ENCODE results near the gene KICS2.
"Not testable (repeated sequence)": the region's sequence is repeated elsewhere in the genome, so short reads cannot be mapped to it uniquely, and the experiment has no call there.

Gene KICS2

GRCh38 chr12:64217643-64218042, 4.5 kb downstream of the KICS2 start:
- not testable (repeated sequence) for DNase-seq (ENCODE audit: low read depth in 2 of 2, low spot score in 1 of 2)

GRCh38 chr12:64216239-64216638, 5.9 kb downstream of the KICS2 start:
- DNase-seq (ENCODE audit: low read depth in 2 of 2, low spot score in 1 of 2), result no peak

GRCh38 chr12:64212119-64212746, 9.9 kb downstream of the KICS2 start:
- DNase-seq (ENCODE audit: low read depth in 2 of 2, low spot score in 1 of 2), result no peak

GRCh38 chr12:64207453-64207852, 14.6 kb downstream of the KICS2 start:
- no peak for DNase-seq (ENCODE audit: low read depth in 2 of 2, low spot score in 1 of 2)

GRCh38 chr12:64205542-64205941, 16.6 kb downstream of the KICS2 start:
- DNase-seq (ENCODE audit: low read depth in 2 of 2, low spot score in 1 of 2), result no peak

- DNase-seq (ENCODE audit: low read depth in 2 of 2, low spot score in 1 of 2), result no peak
Measured at GRCh38 chr12:64203775-64204174, 18.3 kb downstream of the KICS2 start.

- DNase-seq (ENCODE audit: low read depth in 2 of 2, low spot score in 1 of 2), result no peak
Measured at GRCh38 chr12:64203036-64203435, 19.1 kb downstream of the KICS2 start.

GRCh38 chr12:64195841-64196240, 26.3 kb downstream of the KICS2 start:
- DNase-seq (ENCODE audit: low read depth in 2 of 2, low spot score in 1 of 2), result not testable (repeated sequence)

- no peak for DNase-seq (ENCODE audit: low read depth in 2 of 2, low spot score in 1 of 2)
Measured at GRCh38 chr12:64194333-64195149, 27.6 kb downstream of the KICS2 start.

- no peak for DNase-seq (ENCODE audit: low read depth in 2 of 2, low spot score in 1 of 2)
Measured at GRCh38 chr12:64193931-64194330, 28.2 kb downstream of the KICS2 start.

- no peak for DNase-seq (ENCODE audit: low read depth in 2 of 2, low spot score in 1 of 2)
Measured at GRCh38 chr12:64192644-64193444, 29.3 kb downstream of the KICS2 start.

- no peak for DNase-seq (ENCODE audit: low read depth in 2 of 2, low spot score in 1 of 2)
Measured at GRCh38 chr12:64190140-64190539, 32.0 kb downstream of the KICS2 start.

- no peak for DNase-seq (ENCODE audit: low read depth in 2 of 2, low spot score in 1 of 2)
Measured at GRCh38 chr12:64189530-64189929, 32.6 kb downstream of the KICS2 start.

GRCh38 chr12:64187794-64188193, 34.3 kb downstream of the KICS2 start:
- no peak for DNase-seq (ENCODE audit: low read depth in 2 of 2, low spot score in 1 of 2)

GRCh38 chr12:64187370-64187769, 34.7 kb downstream of the KICS2 start:
- DNase-seq (ENCODE audit: low read depth in 2 of 2, low spot score in 1 of 2), result no peak

- no peak for DNase-seq (ENCODE audit: low read depth in 2 of 2, low spot score in 1 of 2)
Measured at GRCh38 chr12:64186789-64187188, 35.3 kb downstream of the KICS2 start.

- no peak for DNase-seq (ENCODE audit: low read depth in 2 of 2, low spot score in 1 of 2)
Measured at GRCh38 chr12:64184216-64184615, 37.9 kb downstream of the KICS2 start.

GRCh38 chr12:64181430-64182291, 40.4 kb downstream of the KICS2 start:
- DNase-seq (ENCODE audit: low read depth in 2 of 2, low spot score in 1 of 2), result no peak

GRCh38 chr12:64180951-64181350, 41.1 kb downstream of the KICS2 start:
- no peak for DNase-seq (ENCODE audit: low read depth in 2 of 2, low spot score in 1 of 2)

- no peak for DNase-seq (ENCODE audit: low read depth in 2 of 2, low spot score in 1 of 2)
Measured at GRCh38 chr12:64178122-64178521, 44.0 kb downstream of the KICS2 start.

GRCh38 chr12:64177001-64177400, 45.1 kb downstream of the KICS2 start:
- DNase-seq (ENCODE audit: low read depth in 2 of 2, low spot score in 1 of 2), result no peak
